ENCODE measurements around the gene DDX23.

The DDX23 gene

DNA sequence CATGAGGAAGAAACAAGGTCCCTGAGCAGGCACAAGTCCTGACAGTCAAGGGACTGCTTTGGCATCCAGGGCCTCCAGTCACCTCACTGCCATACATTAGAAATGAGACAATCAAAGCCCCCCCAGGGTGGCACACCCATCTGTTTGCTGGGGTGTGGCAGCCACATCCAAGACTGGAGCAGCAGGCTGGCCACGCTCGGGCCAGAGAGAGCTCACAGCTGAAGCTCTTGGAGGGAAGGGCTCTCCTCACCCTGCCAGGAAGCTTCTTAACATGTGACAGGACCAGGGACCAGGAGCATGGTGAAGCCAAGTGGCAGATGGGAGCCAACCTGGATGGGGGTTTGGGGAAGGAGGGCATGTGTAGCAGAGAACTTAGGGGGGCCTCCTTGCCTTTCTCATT, 23.7 kb downstream of the DDX23 start:
- intact Hi-C loops (cut with DNase I) = no loop called here
- no peak for DNase-seq

DNA sequence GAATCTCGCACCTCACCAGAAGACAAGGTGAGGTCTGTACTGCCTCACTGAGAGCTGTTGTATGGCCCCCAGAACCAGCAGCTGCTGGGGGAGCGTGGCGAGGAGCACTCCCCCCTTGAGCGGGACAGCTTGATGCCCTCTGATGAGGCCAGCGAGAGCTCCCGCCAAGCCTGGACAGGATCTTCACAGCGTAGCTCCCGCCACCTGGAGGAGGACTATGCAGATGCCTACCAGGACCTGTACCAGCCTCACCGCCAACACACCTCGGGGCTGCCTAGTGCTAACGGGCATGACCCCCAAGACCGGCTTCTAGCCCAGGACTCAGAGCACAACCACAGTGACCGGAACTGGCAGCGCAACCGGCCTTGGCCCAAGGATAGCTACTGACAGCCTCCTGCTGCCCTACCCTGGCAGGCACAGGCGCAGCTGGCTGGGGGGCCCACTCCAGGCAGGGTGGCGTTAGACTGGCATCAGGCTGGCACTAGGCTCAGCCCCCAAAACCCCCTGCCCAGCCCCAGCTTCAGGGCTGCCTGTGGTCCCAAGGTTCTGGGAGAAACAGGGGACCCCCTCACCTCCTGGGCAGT, 24.4 kb downstream of the DDX23 start:
- no peak for DNase-seq
- intact Hi-C loops (cut with DNase I) = no loop called here

GRCh38 chr12:48827026-48827425, 24.9 kb downstream of the DDX23 start:
- intact Hi-C loops (cut with DNase I) = no loop called here
- DNase-seq = no peak

DNA sequence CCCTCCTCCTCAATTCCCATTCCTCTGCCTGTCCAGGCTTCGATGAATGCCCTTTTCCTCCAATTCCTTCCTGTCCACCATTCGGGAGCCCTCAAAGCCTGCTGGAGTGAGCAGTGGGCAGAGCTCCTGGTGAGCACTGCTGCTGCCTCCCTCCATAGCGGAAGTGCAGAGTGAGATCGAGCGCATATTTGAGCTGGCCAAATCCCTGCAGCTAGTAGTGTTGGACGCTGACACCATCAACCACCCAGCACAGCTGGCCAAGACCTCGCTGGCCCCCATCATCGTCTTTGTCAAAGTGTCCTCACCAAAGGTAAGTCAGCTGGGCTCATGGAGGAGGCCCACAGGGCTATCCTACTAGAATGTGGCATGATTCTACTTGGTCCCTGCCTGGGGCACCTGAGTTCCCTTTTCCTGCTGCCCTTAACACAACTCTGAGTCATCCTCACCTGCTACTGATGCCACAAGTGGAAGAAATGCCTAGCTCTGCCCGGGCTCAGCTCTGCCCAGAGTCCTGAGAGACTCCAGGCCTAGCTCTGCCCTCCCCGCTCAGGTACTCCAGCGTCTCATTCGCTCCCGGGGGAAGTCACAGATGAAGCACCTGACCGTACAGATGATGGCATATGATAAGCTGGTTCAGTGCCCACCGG, 25.6 kb downstream of the DDX23 start:
- no peak for DNase-seq
- intact Hi-C loops (cut with DNase I) = no loop called here

DNA sequence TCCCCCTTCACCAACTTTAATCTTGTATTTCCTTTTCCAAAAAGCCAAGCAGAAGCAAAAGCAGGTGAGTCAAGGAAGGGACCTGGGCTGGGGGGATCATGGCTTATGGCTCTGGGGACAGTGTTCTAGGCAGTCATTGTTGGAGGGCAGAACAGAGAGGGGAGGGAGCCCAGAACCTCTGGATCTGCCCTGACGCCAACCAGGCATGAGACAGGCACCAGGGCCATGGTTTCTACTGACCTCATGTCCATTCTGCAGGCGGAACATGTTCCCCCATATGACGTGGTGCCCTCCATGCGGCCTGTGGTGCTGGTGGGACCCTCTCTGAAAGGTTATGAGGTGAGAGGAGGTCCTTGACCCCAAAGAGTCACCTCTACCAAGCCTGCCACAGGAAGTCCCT, 27.1 kb downstream of the DDX23 start:
- no peak for DNase-seq
- intact Hi-C loops (cut with DNase I) = no loop called here

DNA sequence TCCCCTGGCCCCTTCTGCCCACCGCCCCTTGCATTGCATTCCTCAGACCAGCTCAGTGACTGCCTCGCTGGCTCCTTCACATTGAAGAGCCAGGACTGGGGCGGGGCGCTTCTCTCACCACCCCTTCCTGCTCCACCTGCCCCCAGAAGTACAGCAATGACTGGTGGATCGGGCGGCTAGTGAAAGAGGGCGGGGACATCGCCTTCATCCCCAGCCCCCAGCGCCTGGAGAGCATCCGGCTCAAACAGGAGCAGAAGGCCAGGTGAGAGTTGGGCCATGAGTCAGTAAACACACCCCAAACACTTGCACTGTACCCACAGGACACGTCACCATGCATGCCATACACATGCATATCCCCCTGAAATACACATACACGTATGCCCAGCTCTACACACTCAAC, 27.9 kb downstream of the DDX23 start:
- intact Hi-C loops (cut with DNase I) = no loop called here
- no peak for DNase-seq

DNA sequence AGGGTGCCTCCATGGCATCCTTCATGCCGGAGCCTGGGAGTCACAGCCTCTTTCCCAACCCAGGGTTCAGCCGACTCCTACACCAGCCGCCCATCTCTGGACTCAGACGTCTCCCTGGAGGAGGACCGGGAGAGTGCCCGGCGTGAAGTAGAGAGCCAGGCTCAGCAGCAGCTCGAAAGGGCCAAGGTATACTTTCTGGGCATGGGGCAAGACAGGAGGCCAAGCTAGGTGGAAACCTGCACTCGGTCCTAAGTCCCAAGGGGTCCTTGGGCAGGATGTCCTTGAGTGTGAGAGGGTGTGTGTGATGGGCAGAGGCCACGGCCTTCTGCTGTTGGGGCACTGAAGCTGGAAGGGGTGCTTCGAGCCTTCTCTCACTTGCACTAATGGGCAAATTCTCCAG, 28.7 kb downstream of the DDX23 start:
- DNase-seq = no peak
- intact Hi-C loops (cut with DNase I) = no loop called here

DNA sequence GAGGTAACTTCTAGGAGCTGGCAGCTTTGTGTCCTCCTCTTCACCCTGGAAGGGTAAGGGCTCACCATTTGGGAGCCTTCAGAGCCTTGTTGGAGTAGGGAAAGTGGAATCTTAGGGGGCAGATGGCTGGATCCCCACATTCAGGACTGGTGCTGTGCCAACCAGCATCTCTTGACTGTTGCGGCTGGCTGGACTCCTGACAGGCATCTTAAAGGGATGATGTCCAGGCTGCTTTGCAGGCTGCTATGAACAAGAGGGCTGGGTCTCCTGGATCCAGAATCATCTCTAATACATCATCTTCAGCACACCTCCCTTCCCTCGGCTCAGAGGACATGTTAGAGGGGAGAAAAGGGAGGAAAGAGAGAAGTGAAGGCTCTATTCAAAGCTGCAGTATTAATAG, 29.3 kb downstream of the DDX23 start:
- no peak for DNase-seq
- intact Hi-C loops (cut with DNase I) = no loop called here

GRCh38 chr12:48822139-48822538, 29.8 kb downstream of the DDX23 start:
- no peak for DNase-seq
- intact Hi-C loops (cut with DNase I) = no loop called here

DNA sequence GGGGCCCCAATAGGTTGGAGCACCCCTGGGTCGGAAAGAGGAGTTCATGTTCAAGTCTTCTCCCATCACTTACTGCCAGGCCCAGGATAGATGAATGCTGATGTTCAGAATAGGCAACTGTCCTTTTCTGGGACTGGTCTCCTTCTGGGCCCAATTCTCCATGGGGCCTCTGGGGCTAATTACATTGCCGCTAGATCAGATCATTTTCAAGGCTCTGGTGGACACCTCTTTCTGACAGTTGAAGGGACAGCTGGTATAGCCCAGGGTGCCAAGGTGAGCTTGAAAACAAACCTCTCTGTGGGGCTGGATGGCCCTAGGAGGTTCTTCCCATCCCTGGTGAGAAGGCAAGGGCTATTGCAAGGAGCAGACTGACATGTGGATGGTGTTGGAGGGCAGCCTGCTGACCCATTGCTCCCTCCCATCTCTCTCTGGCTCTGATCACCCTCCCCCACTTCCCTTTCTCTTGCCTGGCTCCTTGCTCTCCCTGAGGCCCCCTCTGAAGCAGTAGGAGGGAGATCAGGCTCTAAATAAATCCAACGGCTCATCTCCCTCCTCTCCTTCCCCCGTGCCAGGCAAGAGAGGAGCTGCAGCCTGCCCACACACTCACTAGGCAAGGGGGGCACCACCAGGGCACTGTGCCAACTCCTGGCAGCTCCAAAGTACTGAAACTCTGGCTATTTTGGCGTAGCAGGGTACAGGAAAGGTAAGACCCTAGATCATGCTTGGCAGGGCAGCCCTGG, 31.8 kb downstream of the DDX23 start:
- peak in 20 of 42 donors; percentile 15 to 75 (median 48) for DNase-seq
- intact Hi-C loops (cut with DNase I) = no loop called here

GRCh38 chr12:48818831-48819590, 33.0 kb downstream of the DDX23 start:
- DNase-seq = peak in 20 of 42 donors; percentile 9 to 67 (median 37)
- intact Hi-C loops (cut with DNase I) = no loop called here

GRCh38 chr12:48817873-48818830, 33.8 kb downstream of the DDX23 start, which contains the start of gene CACNB3:
Gene CACNB3 (plus strand): TSS chr12:48818496. CDS start chr12:48818930, 434 bp downstream.
- intact Hi-C loops (cut with DNase I) = no loop called here
- DNase-seq = peak; percentile 36 to 92 (median 76)

- intact Hi-C loops (cut with DNase I) = no loop called here
- DNase-seq = peak in 8 of 42 donors; percentile 20 to 51 (median 34)
Observed at GRCh38 chr12:48816143-48816854, 35.7 kb downstream of the DDX23 start.

- DNase-seq = peak; percentile 13 to 91 (median 70)
- intact Hi-C loops (cut with DNase I) = no loop called here
Observed at GRCh38 chr12:48815126-48816110, 36.5 kb downstream of the DDX23 start.

DNA sequence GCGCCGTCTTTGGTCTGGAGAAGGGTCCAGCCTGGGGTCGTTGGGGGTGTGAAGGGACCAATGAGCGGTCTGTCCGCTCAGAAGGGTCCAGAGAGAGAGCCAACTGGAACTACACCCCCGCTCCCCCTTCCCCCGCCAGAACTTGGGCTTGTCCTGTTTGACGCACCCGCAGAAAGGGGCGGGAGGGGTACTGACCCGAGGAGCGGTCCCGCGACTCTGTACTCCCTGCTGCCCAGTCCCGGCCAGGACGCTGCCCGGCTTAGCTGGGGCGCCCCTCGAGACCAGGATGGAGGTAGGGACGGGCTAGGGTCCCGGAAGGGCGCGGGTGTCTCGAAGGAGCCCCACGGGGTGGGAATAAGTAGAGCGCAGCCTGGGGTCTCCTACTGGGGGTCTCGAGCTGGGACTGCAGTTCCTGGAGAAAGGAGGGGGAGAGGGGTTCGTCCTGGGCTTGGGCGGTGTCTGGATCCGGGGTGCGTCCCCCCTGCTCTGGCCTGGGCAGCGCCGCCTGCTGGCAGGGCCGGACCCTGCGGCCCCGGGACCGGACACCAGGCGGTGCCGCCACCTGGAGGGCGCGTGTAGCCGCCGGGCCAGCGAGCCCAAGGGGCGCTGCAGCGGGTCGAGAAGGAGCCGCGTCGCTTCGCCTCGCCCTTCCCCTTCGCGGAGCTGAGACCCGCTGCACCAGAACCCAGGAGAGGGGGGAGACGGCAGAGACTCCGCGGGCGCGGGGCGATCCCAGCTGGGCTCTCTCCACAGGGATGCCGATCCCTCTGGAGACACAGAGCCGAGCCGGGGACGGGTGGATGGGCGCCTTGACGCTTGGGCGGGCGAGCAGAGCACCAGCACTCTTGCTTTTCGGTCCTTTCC, 37.5 kb downstream of the DDX23 start:
- intact Hi-C loops (cut with DNase I) = no loop called here
- peak in 40 of 42 donors; percentile 9 to 87 (median 68) for DNase-seq
